ENCODE results near the gene AVEN.

- TF ChIP-seq CTCF (IDR thresholded peaks at IDR 0.05) (no peak), SMC3 (IDR thresholded peaks at IDR 0.05; ENCODE audit: low read depth, low read length) (no peak), ZBTB33 (IDR thresholded peaks at IDR 0.05; ENCODE audit: borderline replicate concordance, low read depth) (no peak), REST (IDR thresholded peaks at IDR 0.05; ENCODE audit: low read depth, low read length) (no peak), MEF2A (IDR thresholded peaks at IDR 0.05; ENCODE audit: borderline replicate concordance, low read depth) (no peak), USF1 (IDR thresholded peaks at IDR 0.05; ENCODE audit: borderline replicate concordance, low read depth) (no peak), RXRA (IDR thresholded peaks at IDR 0.05; ENCODE audit: borderline replicate concordance, low read depth) (no peak), RAD21 (IDR thresholded peaks at IDR 0.05; ENCODE audit: low read length) (no peak), CHD2 (IDR thresholded peaks at IDR 0.05; ENCODE audit: low read length, partially characterized antibody) (no peak), YY1 (IDR thresholded peaks at IDR 0.05; ENCODE audit: low read depth) (no peak), TEAD4 (IDR thresholded peaks at IDR 0.05; ENCODE audit: borderline replicate concordance, insufficient read depth) (no peak), RFX5 (IDR thresholded peaks at IDR 0.05; ENCODE audit: low read length) (no peak), USF2 (IDR thresholded peaks at IDR 0.05; ENCODE audit: borderline replicate concordance, low read depth, low read length) (no peak)
Measured at GRCh38 chr15:33840615-33841014, 198.4 kb downstream of the AVEN start.
